ENCODE measurements around the gene GRIK4.
A peak's percentile ranks its signal among the peaks of the same experiment; 100 is the strongest.

GRIK4 gene

DNA sequence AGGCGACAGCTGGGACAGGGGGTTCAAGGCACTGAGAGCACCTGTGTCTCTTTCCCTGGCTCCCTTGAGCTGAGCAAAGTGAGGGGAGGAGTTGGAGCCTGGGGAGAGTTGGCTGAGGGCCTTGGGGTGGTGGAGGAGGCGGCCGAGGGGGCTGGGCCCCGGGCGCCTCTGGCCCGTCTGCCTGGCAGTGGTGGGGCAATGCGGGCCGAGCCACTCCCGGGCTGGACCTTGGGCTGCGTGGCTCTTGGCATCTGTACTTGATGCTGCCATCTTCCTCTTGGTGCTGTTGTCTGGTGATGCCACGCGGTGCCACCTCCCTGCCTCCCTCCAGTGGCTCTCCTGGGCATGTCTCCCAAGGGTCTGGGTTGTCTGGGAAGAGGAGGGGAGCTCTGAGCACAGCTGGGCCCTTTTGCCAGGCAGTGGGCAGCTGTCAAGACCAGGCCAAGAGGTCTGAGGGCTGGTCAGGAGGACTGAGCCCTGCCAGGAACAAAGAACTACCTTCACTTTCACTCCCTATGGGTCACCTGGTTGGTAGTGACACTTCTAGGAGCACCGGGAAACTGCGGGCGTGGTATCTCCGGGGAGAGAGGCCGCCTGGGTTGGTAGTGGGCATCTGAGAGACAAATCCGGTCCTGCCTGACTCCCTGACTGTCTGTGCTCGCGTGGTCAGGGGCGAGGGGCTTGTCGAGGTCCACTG, 1.3 kb downstream of the GRIK4 start:
- TF ChIP-seq, protein P1, sequence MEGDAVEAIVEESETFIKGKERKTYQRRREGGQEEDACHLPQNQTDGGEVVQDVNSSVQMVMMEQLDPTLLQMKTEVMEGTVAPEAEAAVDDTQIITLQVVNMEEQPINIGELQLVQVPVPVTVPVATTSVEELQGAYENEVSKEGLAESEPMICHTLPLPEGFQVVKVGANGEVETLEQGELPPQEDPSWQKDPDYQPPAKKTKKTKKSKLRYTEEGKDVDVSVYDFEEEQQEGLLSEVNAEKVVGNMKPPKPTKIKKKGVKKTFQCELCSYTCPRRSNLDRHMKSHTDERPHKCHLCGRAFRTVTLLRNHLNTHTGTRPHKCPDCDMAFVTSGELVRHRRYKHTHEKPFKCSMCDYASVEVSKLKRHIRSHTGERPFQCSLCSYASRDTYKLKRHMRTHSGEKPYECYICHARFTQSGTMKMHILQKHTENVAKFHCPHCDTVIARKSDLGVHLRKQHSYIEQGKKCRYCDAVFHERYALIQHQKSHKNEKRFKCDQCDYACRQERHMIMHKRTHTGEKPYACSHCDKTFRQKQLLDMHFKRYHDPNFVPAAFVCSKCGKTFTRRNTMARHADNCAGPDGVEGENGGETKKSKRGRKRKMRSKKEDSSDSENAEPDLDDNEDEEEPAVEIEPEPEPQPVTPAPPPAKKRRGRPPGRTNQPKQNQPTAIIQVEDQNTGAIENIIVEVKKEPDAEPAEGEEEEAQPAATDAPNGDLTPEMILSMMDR (IDR thresholded peaks at IDR 0.05; ENCODE audit: poor library complexity, severe bottlenecking) = no peak
- ATAC-seq (ENCODE audit: low read depth) (peak; percentile 14; the same call in 2 of the 3 replicates), DNase-seq (ENCODE audit: low spot score) (no peak)
- H3K36me3 ChIP-seq (ENCODE audit: low read depth) = no peaks in the 10 kb centered on the region
- H3K4me1 ChIP-seq (ENCODE audit: insufficient read depth, poor library complexity, severe bottlenecking) = no peaks in the 10 kb centered on the region
- H3K4me3 ChIP-seq (ENCODE audit: severe bottlenecking) = no peak overlapping the region
- peaks cover 4% of the 10 kb centered on the region for H3K27me3 ChIP-seq (ENCODE audit: insufficient read depth, poor library complexity, severe bottlenecking)
- no peaks in the 10 kb centered on the region for H3K9me3 ChIP-seq (ENCODE audit: severe bottlenecking)
- no peak overlapping the region for H3K27ac ChIP-seq (ENCODE audit: poor library complexity, severe bottlenecking)

DNA sequence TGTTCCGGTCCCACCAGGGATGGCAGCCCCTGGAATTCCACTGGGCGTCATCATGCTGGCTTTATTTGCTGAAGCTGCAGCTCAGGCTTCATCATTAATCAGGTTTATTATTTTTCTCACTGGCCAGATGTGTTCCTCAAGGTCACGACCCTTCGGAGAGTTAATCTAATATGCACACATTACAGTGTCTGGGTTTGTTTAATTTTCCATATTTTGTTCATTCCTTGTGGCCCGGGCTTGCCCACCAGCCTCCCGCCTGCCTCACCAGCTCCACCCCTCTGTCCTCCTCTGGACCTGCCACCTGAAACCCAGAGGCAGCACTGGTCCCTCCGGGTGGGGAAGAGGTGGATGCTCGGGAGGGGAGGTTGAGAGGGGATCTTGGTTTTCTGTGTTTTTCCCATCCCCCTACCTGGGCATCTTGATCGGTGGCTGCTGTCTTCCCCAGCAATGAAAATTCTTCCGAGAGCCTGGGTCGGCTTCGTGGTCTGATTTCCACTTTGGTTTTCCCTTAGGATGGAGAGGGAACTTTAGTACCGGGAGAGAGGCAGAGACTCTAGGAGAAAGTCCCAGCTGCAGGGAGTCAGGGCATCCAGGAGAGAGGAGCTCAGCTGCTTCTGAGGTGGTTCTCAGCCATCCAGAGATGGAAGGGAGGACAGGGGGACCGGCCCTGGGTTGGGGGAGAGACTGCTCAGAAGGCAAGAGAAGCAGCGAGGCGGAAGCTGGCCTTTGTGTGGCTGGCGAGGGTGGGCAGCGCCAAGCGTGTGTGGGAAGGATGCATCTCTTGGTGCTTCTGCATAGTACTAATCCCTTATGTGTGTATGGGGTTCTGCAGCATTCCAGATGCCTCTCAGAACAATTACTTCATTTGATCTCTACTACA, 2.1 kb downstream of the GRIK4 start:
- H3K4me3 ChIP-seq (ENCODE audit: severe bottlenecking) = no peak overlapping the region
- no peaks in the 10 kb centered on the region for H3K36me3 ChIP-seq (ENCODE audit: low read depth)
- no peaks in the 10 kb centered on the region for H3K4me1 ChIP-seq (ENCODE audit: insufficient read depth, poor library complexity, severe bottlenecking)
- TF ChIP-seq, protein P1 (IDR thresholded peaks at IDR 0.05; ENCODE audit: poor library complexity, severe bottlenecking) = no peak
- ATAC-seq (ENCODE audit: low read depth) (no peak), DNase-seq (ENCODE audit: low spot score) (no peak)
- no peaks in the 10 kb centered on the region for H3K9me3 ChIP-seq (ENCODE audit: severe bottlenecking)
- peaks cover 4% of the 10 kb centered on the region for H3K27me3 ChIP-seq (ENCODE audit: insufficient read depth, poor library complexity, severe bottlenecking)
- no peak overlapping the region for H3K27ac ChIP-seq (ENCODE audit: poor library complexity, severe bottlenecking)

DNA sequence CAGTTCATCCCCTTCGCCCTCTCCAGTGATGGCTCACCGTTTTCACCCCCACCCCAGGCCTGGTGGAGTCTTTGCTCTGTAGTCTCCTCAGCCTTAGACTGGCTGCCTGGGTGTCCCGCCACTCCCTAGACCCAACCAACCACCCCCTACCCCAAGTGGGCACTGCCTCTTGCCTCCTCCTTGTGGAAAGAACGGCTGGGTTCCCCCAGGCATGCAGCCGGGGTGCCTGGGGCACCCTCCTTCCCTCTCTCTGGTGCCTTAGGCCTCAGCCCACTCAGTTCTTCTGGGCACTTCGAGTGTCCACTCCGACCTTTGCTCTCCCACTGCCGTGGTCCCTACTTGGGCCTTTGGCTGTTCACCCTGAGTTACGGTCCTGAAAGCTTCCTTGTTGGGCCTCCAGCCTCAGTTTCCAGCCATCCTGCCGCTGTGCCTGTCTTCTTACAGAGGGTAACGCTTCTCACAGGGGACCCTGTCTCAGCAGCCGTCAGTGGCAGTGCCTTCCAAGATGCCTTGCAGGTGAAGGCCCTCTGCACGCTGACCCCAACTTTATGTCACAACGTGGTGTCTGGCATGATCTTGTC, 3.1 kb downstream of the GRIK4 start:
- no peak for ATAC-seq (ENCODE audit: low read depth)
- no peaks in the 10 kb centered on the region for H3K9me3 ChIP-seq (ENCODE audit: severe bottlenecking)
- peaks cover 4% of the 10 kb centered on the region for H3K27me3 ChIP-seq (ENCODE audit: insufficient read depth, poor library complexity, severe bottlenecking)
- TF ChIP-seq, protein P1 (IDR thresholded peaks at IDR 0.05; ENCODE audit: poor library complexity, severe bottlenecking) = no peak
- H3K4me1 ChIP-seq (ENCODE audit: insufficient read depth, poor library complexity, severe bottlenecking) = no peaks in the 10 kb centered on the region
- DNase-seq (ENCODE audit: low spot score) = no peak
- H3K27ac ChIP-seq (ENCODE audit: poor library complexity, severe bottlenecking) = no peak overlapping the region
- H3K36me3 ChIP-seq (ENCODE audit: low read depth) = no peaks in the 10 kb centered on the region
- no peak overlapping the region for H3K4me3 ChIP-seq (ENCODE audit: severe bottlenecking)

DNA sequence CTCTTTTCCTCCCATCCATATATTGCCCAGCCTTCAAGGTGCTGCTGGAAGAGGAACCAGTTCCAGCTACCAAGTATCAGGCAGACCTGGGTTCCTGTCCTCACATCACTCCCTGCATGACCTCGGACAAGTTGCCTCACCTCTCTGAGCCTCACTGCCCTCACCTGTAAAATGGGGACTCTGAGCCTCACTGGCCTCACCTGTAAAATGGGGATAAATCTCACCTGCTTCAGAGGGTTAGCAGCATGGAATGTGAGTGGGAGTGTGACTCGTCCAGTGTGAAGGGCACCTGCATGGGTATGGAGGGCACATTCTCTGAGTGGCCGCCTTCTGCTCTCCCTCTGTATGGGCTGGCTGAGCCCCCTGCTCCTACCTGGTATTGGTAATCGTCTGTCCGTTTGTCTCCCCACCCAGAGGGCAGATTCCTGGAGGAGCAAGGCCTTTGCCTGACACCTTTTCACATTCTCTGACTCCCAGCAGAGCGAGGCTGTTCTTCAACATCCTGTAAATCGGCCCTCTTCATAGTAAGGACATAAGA, 3.7 kb downstream of the GRIK4 start:
- Histone ChIP-seq H3K4me3 (ENCODE audit: severe bottlenecking) (no peak overlapping the region), H3K27ac (ENCODE audit: poor library complexity, severe bottlenecking) (no peak overlapping the region), H3K4me1 (ENCODE audit: insufficient read depth, poor library complexity, severe bottlenecking) (no peaks in the 10 kb centered on the region), H3K27me3 (ENCODE audit: insufficient read depth, poor library complexity, severe bottlenecking) (peaks cover 4% of the 10 kb centered on the region), H3K36me3 (ENCODE audit: low read depth) (no peaks in the 10 kb centered on the region), H3K9me3 (ENCODE audit: severe bottlenecking) (no peaks in the 10 kb centered on the region)
- TF ChIP-seq, protein P1 (IDR thresholded peaks at IDR 0.05; ENCODE audit: poor library complexity, severe bottlenecking) = no peak
- ATAC-seq (ENCODE audit: low read depth) (no peak), DNase-seq (ENCODE audit: low spot score) (no peak)

Measured in RWPE2 (cell line).